Cardiac muscle cell (in vitro differentiated cells and primary cell): Measurements from ENCODE around the gene TFCP2L1. TPM values are rescaled to one million over a fixed set of nuclear protein-coding genes. Genes with fewer than 3 reads are reported as not detected.

ENCODE experiments used
- DNase-seq, 2 donors: peaks; one replicate each; pipeline versions ENCODE4 v3.0.0 to v3.0.0-alpha.2; 2010 to 2017; ENCODE audit warnings: low read depth in 1 of 2, low spot score in 1 of 2
- H3K27ac ChIP-seq: fragments of 200-600 bp; sonication (generic); 2 replicates; pipeline ENCODE4 v1.5.1; 2016
- H3K27me3 ChIP-seq: fragments of 200-600 bp; sonication (generic); 2 replicates; pipeline ENCODE4 v1.6.0; 2016; ENCODE audit warnings: control low read depth
- H3K36me3 ChIP-seq: fragments of 200-600 bp; sonication (generic); 2 replicates; pipeline ENCODE4 v1.5.1; 2016; ENCODE audit warnings: control low read depth
- H3K4me1 ChIP-seq: fragments of 200-600 bp; sonication (generic); 2 replicates; pipeline ENCODE4 v1.8.1; 2017; ENCODE audit warnings: low read depth, mild to moderate bottlenecking, mixed run types
- H3K4me3 ChIP-seq: fragments of 200-600 bp; sonication (generic); 2 replicates; pipeline ENCODE4 v1.5.1; 2016; ENCODE audit warnings: mild to moderate bottlenecking
- H3K9me3 ChIP-seq: fragments of 200-600 bp; sonication (generic); 2 replicates; pipeline ENCODE4 v1.5.1; 2017; ENCODE audit warnings: low read depth, mild to moderate bottlenecking, control low read depth
- CTCF ChIP-seq: IDR thresholded peaks from 2 replicates; pipeline ENCODE4 v1.5.1; 2012; ENCODE audit warnings: low read depth, mild to moderate bottlenecking, low read length
- polyA plus RNA-seq: library from polyadenylated mRNA; unstranded; fragments of >200 nt; fragmentation: Nextera tagmentation; extraction: Ambion mirVana; gene quantifications from 2 replicates; pipeline ENCODE4 v1.2.1, GENCODE V29; 2016
- total RNA-seq: library from RNA; depleted of rRNA; stranded (reverse); fragments of >200 nt; gene quantifications from 2 replicates; pipeline ENCODE4 v1.2.3, GENCODE V29; 2016

TFCP2L1 gene
- total and polyA plus RNA-seq, 2 experiments from 2014 or later = 0.31 TPM; not detected in 1

GRCh38 chr2:121253021-121253673 is 31.9 kb downstream of the TFCP2L1 start:
- Histone ChIP-seq H3K4me1 (peaks cover 7% of the 10 kb centered on the region), H3K4me3 (no peak overlapping the region), H3K9me3 (no peaks in the 10 kb centered on the region), H3K27ac (no peak overlapping the region), H3K27me3 (no peaks in the 10 kb centered on the region), H3K36me3 (no peaks in the 10 kb centered on the region)
- no peak for DNase-seq
- TF ChIP-seq CTCF = no peak

- no peak overlapping the region for H3K4me3 ChIP-seq
- no peaks in the 10 kb centered on the region for H3K27me3 ChIP-seq
- no peak overlapping the region for H3K27ac ChIP-seq
- DNase-seq = no peak
- H3K4me1 ChIP-seq = no peaks in the 10 kb centered on the region
- H3K36me3 ChIP-seq = no peaks in the 10 kb centered on the region
- no peaks in the 10 kb centered on the region for H3K9me3 ChIP-seq
- TF ChIP-seq CTCF = no peak
Observed at GRCh38 chr2:121251497-121251896, 33.5 kb downstream of the TFCP2L1 start.

- H3K4me1 ChIP-seq = no peaks in the 10 kb centered on the region
- H3K27me3 ChIP-seq = no peaks in the 10 kb centered on the region
- H3K9me3 ChIP-seq = no peaks in the 10 kb centered on the region
- TF ChIP-seq CTCF = no peak
- no peaks in the 10 kb centered on the region for H3K36me3 ChIP-seq
- no peak overlapping the region for H3K27ac ChIP-seq
- no peak overlapping the region for H3K4me3 ChIP-seq
- no peak for DNase-seq
Observed at GRCh38 chr2:121248766-121249343, 36.1 kb downstream of the TFCP2L1 start.

- Histone ChIP-seq H3K27me3 (no peaks in the 10 kb centered on the region), H3K9me3 (no peaks in the 10 kb centered on the region), H3K4me1 (no peaks in the 10 kb centered on the region), H3K27ac (no peak overlapping the region), H3K4me3 (no peak overlapping the region), H3K36me3 (no peaks in the 10 kb centered on the region)
- DNase-seq = no peak
- no peak for TF ChIP-seq CTCF
Observed at GRCh38 chr2:121247971-121248370, 37.0 kb downstream of the TFCP2L1 start.

GRCh38 chr2:121247534-121247933 is 37.5 kb downstream of the TFCP2L1 start:
- no peaks in the 10 kb centered on the region for H3K4me1 ChIP-seq
- H3K9me3 ChIP-seq = no peaks in the 10 kb centered on the region
- no peak overlapping the region for H3K27ac ChIP-seq
- no peaks in the 10 kb centered on the region for H3K36me3 ChIP-seq
- no peak for DNase-seq
- no peak overlapping the region for H3K4me3 ChIP-seq
- no peak for TF ChIP-seq CTCF
- no peaks in the 10 kb centered on the region for H3K27me3 ChIP-seq
